Measurements from ENCODE around the gene MCRIP2.

The MCRIP2 gene

GRCh38 chr16:672371-672770 is 30.7 kb downstream of the MCRIP2 start:
- no peak for DNase-seq

- DNase-seq = no peak
Measured at GRCh38 chr16:672851-673250, 31.2 kb downstream of the MCRIP2 start.

DNA sequence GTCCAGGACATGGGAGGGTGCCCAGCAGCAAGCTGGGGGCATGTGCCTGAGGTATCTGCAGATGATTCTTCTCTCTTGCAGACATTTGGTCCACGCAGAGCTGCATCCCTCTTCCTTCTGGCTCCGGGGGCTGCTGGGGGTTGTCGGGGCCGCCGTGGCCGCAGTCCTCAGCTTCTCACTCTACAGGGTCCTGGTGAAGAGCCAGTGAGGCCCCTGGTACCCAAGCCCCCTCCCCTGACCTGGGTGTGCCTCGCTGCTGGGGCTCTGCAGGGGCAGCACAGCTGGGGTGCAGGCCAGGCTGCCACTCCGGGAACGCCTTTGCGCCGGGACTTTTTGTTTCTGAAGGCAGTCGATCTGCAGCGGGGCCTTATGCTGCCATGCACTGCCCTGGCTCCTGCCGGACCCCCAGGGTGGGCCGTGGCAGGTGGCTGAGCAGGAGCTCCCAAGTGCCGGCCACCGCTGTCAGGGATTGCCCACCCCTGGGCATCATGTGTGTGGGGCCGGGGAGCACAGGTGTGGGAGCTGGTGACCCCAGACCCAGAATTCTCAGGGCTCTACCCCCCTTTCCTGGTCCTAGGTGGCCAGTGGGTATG is 31.9 kb downstream of the MCRIP2 start:
- DNase-seq = no peak

DNA sequence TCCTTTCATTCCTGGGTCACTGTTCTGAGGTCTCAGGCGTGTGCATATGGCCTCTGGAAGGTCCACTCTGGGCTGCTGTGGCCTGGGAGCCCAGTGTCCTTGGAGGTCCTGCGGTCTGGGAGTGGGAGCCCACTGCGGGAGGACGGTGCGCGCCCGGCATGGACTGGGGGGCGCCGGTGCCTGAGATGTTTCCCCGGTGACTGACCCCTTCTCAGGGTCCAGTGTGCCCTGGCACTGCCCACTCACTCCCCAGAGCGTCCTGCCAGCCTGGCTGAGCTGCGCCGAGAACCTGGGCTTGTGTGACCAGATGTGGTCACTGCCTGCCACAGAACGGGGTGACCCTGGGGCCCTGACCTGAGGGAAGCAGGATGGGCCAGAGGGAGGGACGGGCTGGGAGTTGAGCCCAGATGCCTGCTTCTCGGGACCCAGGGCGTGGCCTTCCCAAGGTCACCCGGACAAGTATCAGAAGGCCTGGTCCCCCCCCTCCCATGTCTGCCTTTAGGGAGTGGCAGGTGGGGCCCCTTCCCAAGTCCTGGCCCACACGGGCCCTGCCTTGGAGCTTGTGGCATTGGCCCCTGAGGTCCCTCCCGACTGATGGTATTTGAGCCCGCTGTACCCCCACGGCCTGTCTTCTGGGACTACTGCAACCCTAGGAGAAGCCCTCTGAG is 32.7 kb downstream of the MCRIP2 start:
- no peak for DNase-seq

- DNase-seq = no peak
Measured at GRCh38 chr16:674968-675883, 33.6 kb downstream of the MCRIP2 start, which contains the start of gene RHBDL1. TSS of gene RHBDL1 (plus strand) at chr16:675671. CDS start at chr16:675791, 120 bp downstream.

DNA sequence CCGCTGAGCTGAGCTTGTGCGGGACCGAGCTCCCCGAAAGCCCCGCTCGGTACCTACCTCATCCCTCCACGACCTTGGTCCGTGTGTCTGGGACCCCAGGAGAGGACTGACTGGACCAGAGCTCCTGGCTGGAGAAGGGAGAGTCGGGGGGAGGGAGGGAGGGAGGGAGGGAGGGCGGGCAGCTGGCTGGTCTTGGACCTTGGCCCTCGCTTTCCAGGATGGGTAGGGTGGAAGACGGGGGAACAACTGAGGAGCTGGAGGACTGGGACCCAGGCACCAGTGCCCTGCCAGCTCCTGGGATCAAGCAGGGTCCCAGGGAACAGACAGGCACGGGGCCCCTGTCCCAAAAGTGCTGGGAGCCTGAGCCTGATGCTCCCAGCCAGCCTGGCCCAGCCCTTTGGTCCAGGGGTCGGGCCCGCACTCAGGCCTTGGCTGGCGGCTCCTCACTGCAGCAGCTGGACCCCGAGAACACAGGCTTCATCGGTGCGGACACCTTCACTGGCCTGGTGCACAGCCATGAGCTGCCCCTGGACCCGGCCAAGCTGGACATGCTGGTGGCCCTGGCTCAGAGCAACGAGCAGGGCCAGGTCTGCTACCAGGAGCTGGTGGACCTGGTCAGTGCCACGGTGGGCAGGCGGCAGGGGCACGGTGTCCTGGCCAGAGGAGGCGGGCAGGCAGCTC is 34.4 kb downstream of the MCRIP2 start:
- no peak for DNase-seq

- DNase-seq = no peak
Measured at GRCh38 chr16:676565-676902, 34.9 kb downstream of the MCRIP2 start.

- DNase-seq = no peak
Measured at GRCh38 chr16:676913-677312, 35.3 kb downstream of the MCRIP2 start.

- DNase-seq = no peak
Measured at GRCh38 chr16:677316-678190, 35.9 kb downstream of the MCRIP2 start.

- no peak for DNase-seq
Measured at GRCh38 chr16:678209-678857, 36.7 kb downstream of the MCRIP2 start.

DNA sequence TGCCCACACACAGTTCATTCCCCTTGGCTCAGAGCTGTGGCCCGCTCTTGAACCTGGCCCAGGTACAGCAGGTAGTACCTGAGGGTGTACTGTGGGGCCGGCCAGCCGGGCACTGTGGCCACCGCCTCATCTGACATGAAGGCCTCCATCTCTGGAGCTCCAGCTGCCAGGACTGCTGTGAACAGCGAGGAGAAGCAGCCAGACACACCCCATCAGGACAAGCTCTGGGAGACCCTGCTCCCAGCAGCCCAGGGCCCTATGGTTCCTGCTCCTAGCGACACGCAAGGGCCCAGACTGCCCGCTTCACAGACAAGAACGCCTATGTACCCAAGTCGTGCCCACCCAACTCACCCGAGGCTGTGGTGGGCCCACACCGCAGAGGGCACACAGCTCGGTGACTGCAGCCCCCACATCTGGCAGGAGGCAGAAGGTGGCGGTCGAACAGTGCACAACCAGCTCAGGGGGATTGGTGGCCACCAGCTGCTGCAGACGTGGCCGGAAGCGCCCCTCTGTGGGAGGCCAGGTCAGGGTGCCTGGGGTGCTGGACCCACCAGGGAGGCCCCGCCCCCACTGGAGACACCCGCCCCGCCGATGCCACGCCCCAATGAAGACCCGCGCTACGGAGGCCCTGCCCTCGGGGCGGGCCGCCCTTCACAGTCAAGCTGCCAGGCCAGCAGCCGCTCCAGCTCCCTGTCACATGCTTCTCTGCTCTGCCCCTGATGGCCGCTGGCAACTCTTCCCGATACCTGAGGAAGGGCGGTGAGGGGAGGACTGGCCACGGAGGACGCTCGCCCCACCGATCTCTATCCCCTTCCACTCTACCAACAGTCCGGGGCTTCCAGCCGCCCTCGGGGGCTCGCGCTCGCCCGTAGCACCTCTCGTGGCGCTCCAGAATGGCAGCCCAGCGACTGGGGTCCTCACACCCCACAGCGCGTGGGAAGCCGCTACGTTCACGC is 37.5 kb downstream of the MCRIP2 start:
- peak; percentile 26 to 28 for DNase-seq

DNA sequence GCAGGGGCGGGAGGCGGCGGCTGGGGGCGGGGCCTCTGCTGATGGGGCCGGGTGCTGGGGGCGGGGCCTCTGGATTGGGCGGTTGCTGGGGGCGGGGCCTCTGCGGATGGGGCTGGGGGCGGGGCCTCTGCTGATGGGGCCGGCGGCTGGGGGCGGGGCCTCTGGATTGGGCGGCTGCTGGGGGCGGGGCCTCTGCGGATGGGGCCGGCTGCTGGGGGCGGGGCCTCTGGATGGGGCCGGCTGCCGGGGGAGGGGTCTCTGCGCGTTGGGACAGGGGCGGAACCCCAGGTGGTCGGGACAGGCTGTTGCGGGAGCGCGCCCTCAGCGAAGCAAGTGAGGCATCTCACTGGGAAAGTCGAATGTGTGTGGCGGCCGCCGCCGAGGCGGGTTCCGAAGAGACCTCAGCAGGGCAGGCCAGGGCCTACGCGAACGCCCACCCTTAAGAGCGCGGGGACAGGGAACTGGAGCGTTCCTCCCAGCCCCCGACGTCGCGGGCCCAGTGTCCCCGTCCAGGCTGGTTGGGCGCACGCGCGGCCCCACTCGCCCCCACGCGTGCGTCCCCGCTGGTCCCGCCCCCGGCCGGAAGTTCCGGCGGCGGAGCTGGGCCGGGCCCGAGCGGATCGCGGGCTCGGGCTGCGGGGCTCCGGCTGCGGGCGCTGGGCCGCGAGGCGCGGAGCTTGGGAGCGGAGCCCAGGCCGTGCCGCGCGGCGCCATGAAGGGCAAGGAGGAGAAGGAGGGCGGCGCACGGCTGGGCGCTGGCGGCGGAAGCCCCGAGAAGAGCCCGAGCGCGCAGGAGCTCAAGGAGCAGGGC is 38.4 kb downstream of the MCRIP2 start, which contains the start of gene STUB1:
Gene STUB1 (plus strand): TSS at position 597 of the 811 bp plus-strand sequence. CDS start 116 bp downstream, at position 713.
- DNase-seq = peak; percentile 45 to 56

DNA sequence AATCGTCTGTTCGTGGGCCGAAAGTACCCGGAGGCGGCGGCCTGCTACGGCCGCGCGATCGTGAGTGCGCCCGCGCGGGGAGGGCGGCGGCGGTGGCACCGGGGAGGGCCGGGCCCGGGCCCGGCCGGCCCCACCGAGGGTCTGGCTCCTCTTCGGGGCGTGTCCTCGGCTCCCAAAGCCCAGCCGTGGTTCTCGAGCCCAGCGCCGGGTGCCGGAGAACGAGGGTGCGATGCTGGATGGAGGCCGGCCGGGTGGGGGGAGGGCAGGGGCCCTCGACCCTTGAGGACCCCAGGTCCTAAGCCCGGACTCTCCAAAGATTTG is 39.0 kb downstream of the MCRIP2 start:
- no peak for DNase-seq

DNA sequence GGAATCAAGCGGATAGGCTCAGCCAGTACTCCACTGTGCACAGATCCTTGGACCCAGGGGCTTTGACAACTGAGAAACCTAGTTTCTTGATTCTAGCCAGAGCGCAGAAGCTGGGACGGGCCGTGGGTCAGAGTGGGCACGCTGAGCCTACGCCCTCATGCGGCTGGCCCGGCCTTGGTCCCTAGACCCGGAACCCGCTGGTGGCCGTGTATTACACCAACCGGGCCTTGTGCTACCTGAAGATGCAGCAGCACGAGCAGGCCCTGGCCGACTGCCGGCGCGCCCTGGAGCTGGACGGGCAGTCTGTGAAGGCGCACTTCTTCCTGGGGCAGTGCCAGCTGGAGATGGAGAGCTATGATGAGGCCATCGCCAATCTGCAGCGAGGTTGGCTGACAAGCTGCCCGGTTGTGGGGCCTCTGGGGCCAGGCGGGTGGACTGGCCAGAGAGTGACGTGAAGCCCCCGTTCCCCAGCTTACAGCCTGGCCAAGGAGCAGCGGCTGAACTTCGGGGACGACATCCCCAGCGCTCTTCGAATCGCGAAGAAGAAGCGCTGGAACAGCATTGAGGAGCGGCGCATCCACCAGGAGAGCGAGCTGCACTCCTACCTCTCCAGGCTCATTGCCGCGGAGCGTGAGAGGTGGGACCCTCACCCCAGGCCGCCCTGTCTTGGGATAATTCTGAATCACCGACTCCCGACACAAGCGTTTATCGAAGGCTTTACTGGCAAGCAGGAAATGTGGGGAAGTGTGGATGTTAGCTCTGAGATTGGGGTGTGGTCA is 39.5 kb downstream of the MCRIP2 start:
- peak in 1 of 2 experiments; percentile 3 for DNase-seq

- no peak for DNase-seq
Measured at GRCh38 chr16:681746-682427, 40.3 kb downstream of the MCRIP2 start.

GRCh38 chr16:682493-683395 is 41.1 kb downstream of the MCRIP2 start:
- no peak for DNase-seq
